ENCODE results near the gene LRMDA. TPM values are rescaled to one million over a fixed set of nuclear protein-coding genes. Genes with fewer than 3 reads are reported as not detected.
A peak's percentile ranks its signal among the peaks of the same experiment; 100 is the strongest.

Gene LRMDA
- total and polyA plus RNA-seq, 2 of the 13 experiments (the other 11 are each of a cell fraction or from before 2014, with no cell fraction given): 13.4 to 22.0 TPM

GRCh38 chr10:76051007-76051936 is 619.8 kb downstream of the LRMDA start (continued):
- TF ChIP-seq, protein P1, sequence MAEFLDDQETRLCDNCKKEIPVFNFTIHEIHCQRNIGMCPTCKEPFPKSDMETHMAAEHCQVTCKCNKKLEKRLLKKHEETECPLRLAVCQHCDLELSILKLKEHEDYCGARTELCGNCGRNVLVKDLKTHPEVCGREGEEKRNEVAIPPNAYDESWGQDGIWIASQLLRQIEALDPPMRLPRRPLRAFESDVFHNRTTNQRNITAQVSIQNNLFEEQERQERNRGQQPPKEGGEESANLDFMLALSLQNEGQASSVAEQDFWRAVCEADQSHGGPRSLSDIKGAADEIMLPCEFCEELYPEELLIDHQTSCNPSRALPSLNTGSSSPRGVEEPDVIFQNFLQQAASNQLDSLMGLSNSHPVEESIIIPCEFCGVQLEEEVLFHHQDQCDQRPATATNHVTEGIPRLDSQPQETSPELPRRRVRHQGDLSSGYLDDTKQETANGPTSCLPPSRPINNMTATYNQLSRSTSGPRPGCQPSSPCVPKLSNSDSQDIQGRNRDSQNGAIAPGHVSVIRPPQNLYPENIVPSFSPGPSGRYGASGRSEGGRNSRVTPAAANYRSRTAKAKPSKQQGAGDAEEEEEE (CRISPR knock-in tag; IDR thresholded peaks at IDR 0.05; ENCODE audit: borderline replicate concordance): no peak
- 0 out of 2 replicates have a peak, but pooled peaks have one; percentile 36 for TF ChIP-seq SMC3 (IDR thresholded peaks at IDR 0.05; ENCODE audit: low read length)
- TF ChIP-seq GATAD2A (CRISPR knock-in tag; IDR thresholded peaks at IDR 0.05): peak; percentile 94
- TF ChIP-seq ZNF317 (CRISPR knock-in tag; IDR thresholded peaks at IDR 0.05): peak; percentile 87
- peak; percentile 65; the same call in 1 of the 2 replicates for TF ChIP-seq SMAD1 (CRISPR knock-in tag; IDR thresholded peaks at IDR 0.05; ENCODE audit: borderline replicate concordance, low read depth)
- TF ChIP-seq ZNF784 (CRISPR knock-in tag; IDR thresholded peaks at IDR 0.05; ENCODE audit: borderline replicate concordance): peak; percentile 84; the same call in 1 of the 2 replicates
- TF ChIP-seq CBX1 (IDR thresholded peaks at IDR 0.05; ENCODE audit: low read depth): no peak
- TF ChIP-seq HMG20A (CRISPR knock-in tag; IDR thresholded peaks at IDR 0.05; ENCODE audit: borderline replicate concordance): peak; percentile 99
- no peak for TF ChIP-seq ZBTB1 (CRISPR knock-in tag; IDR thresholded peaks at IDR 0.05; ENCODE audit: borderline replicate concordance)
- TF ChIP-seq, protein P2, sequence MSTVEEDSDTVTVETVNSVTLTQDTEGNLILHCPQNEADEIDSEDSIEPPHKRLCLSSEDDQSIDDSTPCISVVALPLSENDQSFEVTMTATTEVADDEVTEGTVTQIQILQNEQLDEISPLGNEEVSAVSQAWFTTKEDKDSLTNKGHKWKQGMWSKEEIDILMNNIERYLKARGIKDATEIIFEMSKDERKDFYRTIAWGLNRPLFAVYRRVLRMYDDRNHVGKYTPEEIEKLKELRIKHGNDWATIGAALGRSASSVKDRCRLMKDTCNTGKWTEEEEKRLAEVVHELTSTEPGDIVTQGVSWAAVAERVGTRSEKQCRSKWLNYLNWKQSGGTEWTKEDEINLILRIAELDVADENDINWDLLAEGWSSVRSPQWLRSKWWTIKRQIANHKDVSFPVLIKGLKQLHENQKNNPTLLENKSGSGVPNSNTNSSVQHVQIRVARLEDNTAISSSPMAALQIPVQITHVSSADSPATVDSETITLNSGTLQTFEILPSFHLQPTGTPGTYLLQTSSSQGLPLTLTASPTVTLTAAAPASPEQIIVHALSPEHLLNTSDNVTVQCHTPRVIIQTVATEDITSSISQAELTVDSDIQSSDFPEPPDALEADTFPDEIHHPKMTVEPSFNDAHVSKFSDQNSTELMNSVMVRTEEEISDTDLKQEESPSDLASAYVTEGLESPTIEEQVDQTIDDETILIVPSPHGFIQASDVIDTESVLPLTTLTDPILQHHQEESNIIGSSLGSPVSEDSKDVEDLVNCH (CRISPR knock-in tag; IDR thresholded peaks at IDR 0.05): no peak
- peak; percentile 96 for TF ChIP-seq ZNF205 (CRISPR knock-in tag; IDR thresholded peaks at IDR 0.05)
- TF ChIP-seq MAFK (conservative IDR thresholded peaks at IDR 0.05 in 1 of 2, IDR thresholded peaks at IDR 0.05 in 1 of 2; ENCODE audit: low read length in 2 of 2): 0 out of 4 replicates have a peak, but pooled peaks of 1 of the 2 experiments have one; percentile 2
- no peak for TF ChIP-seq ZNF510 (CRISPR knock-in tag; IDR thresholded peaks at IDR 0.05; ENCODE audit: low read depth)
- TF ChIP-seq, protein P3, sequence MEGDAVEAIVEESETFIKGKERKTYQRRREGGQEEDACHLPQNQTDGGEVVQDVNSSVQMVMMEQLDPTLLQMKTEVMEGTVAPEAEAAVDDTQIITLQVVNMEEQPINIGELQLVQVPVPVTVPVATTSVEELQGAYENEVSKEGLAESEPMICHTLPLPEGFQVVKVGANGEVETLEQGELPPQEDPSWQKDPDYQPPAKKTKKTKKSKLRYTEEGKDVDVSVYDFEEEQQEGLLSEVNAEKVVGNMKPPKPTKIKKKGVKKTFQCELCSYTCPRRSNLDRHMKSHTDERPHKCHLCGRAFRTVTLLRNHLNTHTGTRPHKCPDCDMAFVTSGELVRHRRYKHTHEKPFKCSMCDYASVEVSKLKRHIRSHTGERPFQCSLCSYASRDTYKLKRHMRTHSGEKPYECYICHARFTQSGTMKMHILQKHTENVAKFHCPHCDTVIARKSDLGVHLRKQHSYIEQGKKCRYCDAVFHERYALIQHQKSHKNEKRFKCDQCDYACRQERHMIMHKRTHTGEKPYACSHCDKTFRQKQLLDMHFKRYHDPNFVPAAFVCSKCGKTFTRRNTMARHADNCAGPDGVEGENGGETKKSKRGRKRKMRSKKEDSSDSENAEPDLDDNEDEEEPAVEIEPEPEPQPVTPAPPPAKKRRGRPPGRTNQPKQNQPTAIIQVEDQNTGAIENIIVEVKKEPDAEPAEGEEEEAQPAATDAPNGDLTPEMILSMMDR (CRISPR knock-in tag; IDR thresholded peaks at IDR 0.05): peak; percentile 37; the same call in 1 of the 2 replicates
- no peak for TF ChIP-seq BRCA1 (CRISPR knock-in tag; IDR thresholded peaks at IDR 0.05)
- TF ChIP-seq GABPB1 (CRISPR knock-in tag; IDR thresholded peaks at IDR 0.05): peak; percentile 42; the same call in 1 of the 2 replicates
- TF ChIP-seq SYNCRIP (IDR thresholded peaks at IDR 0.05; ENCODE audit: insufficient read depth, low read depth, low read length): no peak
- TF ChIP-seq STAT5B (CRISPR knock-in tag; IDR thresholded peaks at IDR 0.05): peak; percentile 71
- TF ChIP-seq ZNF383 (CRISPR knock-in tag; IDR thresholded peaks at IDR 0.05; ENCODE audit: borderline replicate concordance): no peak
- no peak for TF ChIP-seq ZNF576 (CRISPR knock-in tag; IDR thresholded peaks at IDR 0.05)
- TF ChIP-seq TCF12 (IDR thresholded peaks at IDR 0.05): no peak
- peak; percentile 95; the same call in 1 of the 2 replicates for TF ChIP-seq TCF12 (CRISPR knock-in tag; IDR thresholded peaks at IDR 0.05)
- peak; percentile 78; the same call in 1 of the 2 replicates for TF ChIP-seq ZFP82 (CRISPR knock-in tag; IDR thresholded peaks at IDR 0.05; ENCODE audit: borderline replicate concordance)

All from HepG2 (cell line).